HEK293 (cell line): ENCODE data around the gene FBXW5.

Experiments
- KLF16 ChIP-seq: fragments of 450-650 bp; formaldehyde crosslinking; IDR thresholded peaks from 2 replicates; pipeline ENCODE4 v1.5.1; 2017; ENCODE audit warnings: missing biosample characterization, missing genetic modification characterization
- REPIN1 ChIP-seq: fragments of 450-650 bp; formaldehyde crosslinking; IDR thresholded peaks from 2 replicates; pipeline ENCODE4 v1.5.1; 2017; ENCODE audit warnings: missing biosample characterization, missing genetic modification characterization, low read depth
- ZNF133 ChIP-seq: fragments of 450-650 bp; formaldehyde crosslinking; IDR thresholded peaks from 2 replicates; pipeline ENCODE4 v1.5.1; 2016; ENCODE audit warnings: missing biosample characterization, missing genetic modification characterization
- ZNF157 ChIP-seq: fragments of 450-650 bp; formaldehyde crosslinking; IDR thresholded peaks from 2 replicates; pipeline ENCODE4 v1.5.1; 2016; ENCODE audit warnings: missing biosample characterization, missing genetic modification characterization
- ZNF169 ChIP-seq: fragments of 450-650 bp; formaldehyde crosslinking; IDR thresholded peaks from 2 replicates; pipeline ENCODE4 v1.5.1; 2016; ENCODE audit warnings: missing biosample characterization, missing genetic modification characterization
- ZNF677 ChIP-seq: fragments of 450-650 bp; IDR thresholded peaks from 2 replicates; pipeline ENCODE4 v1.5.0; 2018; ENCODE audit warnings: missing biosample characterization, mild to moderate bottlenecking, missing genetic modification characterization, moderate library complexity
- TF ChIP-seq, protein P1 (sequence below): fragments of 450-650 bp; formaldehyde crosslinking; optimal IDR thresholded peaks from 2 replicates; pipeline ENCODE3; 2016; ENCODE audit warnings: missing biosample characterization, mild to moderate bottlenecking, missing genetic modification characterization
- TF ChIP-seq, protein P2 (sequence below): fragments of 450-650 bp; formaldehyde crosslinking; IDR thresholded peaks from 2 replicates; pipeline ENCODE4 v1.5.1; 2016; ENCODE audit warnings: missing biosample characterization, missing genetic modification characterization
- TF ChIP-seq, protein P3 (sequence below): IDR thresholded peaks from 2 replicates; pipeline ENCODE4 v1.6.1; 2011; ENCODE audit warnings: mild to moderate bottlenecking, low read depth, low read length, borderline replicate concordance
- TF ChIP-seq, protein P4 (sequence below): fragments of 450-650 bp; formaldehyde crosslinking; IDR thresholded peaks from 2 replicates; pipeline ENCODE4 v1.5.1; 2016; ENCODE audit warnings: missing biosample characterization, missing genetic modification characterization
- TF ChIP-seq, protein P5 (sequence below): fragments of 450-650 bp; formaldehyde crosslinking; IDR thresholded peaks from 2 replicates; pipeline ENCODE4 v1.5.1; 2016; ENCODE audit warnings: missing biosample characterization, missing genetic modification characterization
- TF ChIP-seq, protein P6 (sequence below): fragments of 450-650 bp; formaldehyde crosslinking; IDR thresholded peaks from 2 replicates; pipeline ENCODE4 v1.5.1; 2016; ENCODE audit warnings: missing biosample characterization, missing genetic modification characterization
- TF ChIP-seq, protein P7 (sequence below): fragments of 450-650 bp; formaldehyde crosslinking; IDR thresholded peaks from 2 replicates; pipeline ENCODE4 v1.5.1; 2016; ENCODE audit warnings: missing biosample characterization, missing genetic modification characterization

DNA sequence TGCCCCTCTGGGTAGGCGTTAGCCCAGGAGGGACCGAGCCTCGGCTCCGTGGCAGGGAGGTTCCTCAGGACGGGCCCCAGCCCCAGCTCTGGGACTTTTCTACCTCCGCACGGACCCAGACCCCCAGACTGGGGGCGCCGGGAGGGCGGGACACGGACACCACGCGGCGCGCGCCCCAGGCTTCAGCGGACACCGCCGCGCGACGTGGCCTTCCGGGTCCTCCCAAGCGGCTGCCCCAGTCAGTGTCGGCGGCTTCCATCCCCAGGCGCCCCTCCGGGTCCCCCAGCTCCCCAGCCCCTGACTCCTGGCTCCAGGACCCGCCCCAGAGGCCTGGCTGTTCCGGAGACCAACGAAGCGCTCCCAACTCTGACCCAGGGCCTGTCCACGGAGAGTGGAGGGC lies 41.3 kb upstream of the FBXW5 start:
- TF ChIP-seq, protein P1, sequence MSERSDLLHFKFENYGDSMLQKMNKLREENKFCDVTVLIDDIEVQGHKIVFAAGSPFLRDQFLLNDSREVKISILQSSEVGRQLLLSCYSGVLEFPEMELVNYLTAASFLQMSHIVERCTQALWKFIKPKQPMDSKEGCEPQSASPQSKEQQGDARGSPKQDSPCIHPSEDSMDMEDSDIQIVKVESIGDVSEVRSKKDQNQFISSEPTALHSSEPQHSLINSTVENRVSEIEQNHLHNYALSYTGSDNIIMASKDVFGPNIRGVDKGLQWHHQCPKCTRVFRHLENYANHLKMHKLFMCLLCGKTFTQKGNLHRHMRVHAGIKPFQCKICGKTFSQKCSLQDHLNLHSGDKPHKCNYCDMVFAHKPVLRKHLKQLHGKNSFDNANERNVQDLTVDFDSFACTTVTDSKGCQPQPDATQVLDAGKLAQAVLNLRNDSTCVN (tag by site-specific recombination) = no peak
- no peak for TF ChIP-seq KLF16 (tag by site-specific recombination)
- TF ChIP-seq ZNF157 = no peak
- TF ChIP-seq, protein P2, sequence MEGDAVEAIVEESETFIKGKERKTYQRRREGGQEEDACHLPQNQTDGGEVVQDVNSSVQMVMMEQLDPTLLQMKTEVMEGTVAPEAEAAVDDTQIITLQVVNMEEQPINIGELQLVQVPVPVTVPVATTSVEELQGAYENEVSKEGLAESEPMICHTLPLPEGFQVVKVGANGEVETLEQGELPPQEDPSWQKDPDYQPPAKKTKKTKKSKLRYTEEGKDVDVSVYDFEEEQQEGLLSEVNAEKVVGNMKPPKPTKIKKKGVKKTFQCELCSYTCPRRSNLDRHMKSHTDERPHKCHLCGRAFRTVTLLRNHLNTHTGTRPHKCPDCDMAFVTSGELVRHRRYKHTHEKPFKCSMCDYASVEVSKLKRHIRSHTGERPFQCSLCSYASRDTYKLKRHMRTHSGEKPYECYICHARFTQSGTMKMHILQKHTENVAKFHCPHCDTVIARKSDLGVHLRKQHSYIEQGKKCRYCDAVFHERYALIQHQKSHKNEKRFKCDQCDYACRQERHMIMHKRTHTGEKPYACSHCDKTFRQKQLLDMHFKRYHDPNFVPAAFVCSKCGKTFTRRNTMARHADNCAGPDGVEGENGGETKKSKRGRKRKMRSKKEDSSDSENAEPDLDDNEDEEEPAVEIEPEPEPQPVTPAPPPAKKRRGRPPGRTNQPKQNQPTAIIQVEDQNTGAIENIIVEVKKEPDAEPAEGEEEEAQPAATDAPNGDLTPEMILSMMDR (tag by site-specific recombination) = no peak
- TF ChIP-seq ZNF133 = no peak
- no peak for TF ChIP-seq REPIN1
- TF ChIP-seq, protein P3, sequence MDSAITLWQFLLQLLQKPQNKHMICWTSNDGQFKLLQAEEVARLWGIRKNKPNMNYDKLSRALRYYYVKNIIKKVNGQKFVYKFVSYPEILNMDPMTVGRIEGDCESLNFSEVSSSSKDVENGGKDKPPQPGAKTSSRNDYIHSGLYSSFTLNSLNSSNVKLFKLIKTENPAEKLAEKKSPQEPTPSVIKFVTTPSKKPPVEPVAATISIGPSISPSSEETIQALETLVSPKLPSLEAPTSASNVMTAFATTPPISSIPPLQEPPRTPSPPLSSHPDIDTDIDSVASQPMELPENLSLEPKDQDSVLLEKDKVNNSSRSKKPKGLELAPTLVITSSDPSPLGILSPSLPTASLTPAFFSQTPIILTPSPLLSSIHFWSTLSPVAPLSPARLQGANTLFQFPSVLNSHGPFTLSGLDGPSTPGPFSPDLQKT = no peak
- TF ChIP-seq, protein P4, sequence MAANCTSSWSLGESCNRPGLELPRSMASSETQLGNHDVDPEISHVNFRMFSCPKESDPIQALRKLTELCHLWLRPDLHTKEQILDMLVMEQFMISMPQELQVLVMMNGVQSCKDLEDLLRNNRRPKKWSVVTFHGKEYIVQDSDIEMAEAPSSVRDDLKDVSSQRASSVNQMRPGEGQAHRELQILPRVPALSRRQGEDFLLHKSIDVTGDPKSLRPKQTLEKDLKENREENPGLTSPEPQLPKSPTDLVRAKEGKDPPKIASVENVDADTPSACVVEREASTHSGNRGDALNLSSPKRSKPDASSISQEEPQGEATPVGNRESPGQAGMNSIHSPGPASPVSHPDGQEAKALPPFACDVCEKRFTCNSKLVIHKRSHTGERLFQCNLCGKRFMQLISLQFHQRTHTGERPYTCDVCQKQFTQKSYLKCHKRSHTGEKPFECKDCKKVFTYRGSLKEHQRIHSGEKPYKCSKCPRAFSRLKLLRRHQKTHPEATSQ (tag by site-specific recombination) = no peak
- TF ChIP-seq, protein P5, sequence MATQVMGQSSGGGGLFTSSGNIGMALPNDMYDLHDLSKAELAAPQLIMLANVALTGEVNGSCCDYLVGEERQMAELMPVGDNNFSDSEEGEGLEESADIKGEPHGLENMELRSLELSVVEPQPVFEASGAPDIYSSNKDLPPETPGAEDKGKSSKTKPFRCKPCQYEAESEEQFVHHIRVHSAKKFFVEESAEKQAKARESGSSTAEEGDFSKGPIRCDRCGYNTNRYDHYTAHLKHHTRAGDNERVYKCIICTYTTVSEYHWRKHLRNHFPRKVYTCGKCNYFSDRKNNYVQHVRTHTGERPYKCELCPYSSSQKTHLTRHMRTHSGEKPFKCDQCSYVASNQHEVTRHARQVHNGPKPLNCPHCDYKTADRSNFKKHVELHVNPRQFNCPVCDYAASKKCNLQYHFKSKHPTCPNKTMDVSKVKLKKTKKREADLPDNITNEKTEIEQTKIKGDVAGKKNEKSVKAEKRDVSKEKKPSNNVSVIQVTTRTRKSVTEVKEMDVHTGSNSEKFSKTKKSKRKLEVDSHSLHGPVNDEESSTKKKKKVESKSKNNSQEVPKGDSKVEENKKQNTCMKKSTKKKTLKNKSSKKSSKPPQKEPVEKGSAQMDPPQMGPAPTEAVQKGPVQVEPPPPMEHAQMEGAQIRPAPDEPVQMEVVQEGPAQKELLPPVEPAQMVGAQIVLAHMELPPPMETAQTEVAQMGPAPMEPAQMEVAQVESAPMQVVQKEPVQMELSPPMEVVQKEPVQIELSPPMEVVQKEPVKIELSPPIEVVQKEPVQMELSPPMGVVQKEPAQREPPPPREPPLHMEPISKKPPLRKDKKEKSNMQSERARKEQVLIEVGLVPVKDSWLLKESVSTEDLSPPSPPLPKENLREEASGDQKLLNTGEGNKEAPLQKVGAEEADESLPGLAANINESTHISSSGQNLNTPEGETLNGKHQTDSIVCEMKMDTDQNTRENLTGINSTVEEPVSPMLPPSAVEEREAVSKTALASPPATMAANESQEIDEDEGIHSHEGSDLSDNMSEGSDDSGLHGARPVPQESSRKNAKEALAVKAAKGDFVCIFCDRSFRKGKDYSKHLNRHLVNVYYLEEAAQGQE (tag by site-specific recombination) = no peak
- TF ChIP-seq, protein P6, sequence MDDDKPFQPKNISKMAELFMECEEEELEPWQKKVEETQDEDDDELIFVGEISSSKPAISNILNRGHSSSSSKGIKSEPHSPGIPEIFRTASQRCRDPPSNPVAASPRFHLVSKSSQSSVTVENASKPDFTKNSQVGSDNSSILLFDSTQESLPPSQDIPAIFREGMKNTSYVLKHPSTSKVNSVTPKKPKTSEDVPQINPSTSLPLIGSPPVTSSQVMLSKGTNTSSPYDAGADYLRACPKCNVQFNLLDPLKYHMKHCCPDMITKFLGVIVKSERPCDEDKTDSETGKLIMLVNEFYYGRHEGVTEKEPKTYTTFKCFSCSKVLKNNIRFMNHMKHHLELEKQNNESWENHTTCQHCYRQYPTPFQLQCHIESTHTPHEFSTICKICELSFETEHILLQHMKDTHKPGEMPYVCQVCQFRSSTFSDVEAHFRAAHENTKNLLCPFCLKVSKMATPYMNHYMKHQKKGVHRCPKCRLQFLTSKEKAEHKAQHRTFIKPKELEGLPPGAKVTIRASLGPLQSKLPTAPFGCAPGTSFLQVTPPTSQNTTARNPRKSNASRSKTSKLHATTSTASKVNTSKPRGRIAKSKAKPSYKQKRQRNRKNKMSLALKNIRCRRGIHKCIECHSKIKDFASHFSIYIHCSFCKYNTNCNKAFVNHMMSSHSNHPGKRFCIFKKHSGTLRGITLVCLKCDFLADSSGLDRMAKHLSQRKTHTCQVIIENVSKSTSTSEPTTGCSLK = no peak
- TF ChIP-seq ZNF677 (tag by site-specific recombination) = no peak
- TF ChIP-seq ZNF169 = no peak
- TF ChIP-seq, protein P7, sequence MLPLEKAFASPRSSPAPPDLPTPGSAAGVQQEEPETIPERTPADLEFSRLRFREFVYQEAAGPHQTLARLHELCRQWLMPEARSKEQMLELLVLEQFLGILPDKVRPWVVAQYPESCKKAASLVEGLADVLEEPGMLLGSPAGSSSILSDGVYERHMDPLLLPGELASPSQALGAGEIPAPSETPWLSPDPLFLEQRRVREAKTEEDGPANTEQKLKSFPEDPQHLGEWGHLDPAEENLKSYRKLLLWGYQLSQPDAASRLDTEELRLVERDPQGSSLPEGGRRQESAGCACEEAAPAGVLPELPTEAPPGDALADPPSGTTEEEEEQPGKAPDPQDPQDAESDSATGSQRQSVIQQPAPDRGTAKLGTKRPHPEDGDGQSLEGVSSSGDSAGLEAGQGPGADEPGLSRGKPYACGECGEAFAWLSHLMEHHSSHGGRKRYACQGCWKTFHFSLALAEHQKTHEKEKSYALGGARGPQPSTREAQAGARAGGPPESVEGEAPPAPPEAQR (tag by site-specific recombination) = no peak
